Prostate gland (tissue), 2 donors: ENCODE data around the gene TBC1D19.

Experiments used
- POLR2A ChIP-seq: fragments of 450-650 bp; IDR thresholded peaks from one replicate; pipeline ENCODE4 v1.6.1; 2016; ENCODE audit warnings: antibody characterized with exemption, mild to moderate bottlenecking
- POLR2AphosphoS5 ChIP-seq: sonication (generic); formaldehyde crosslinking; IDR thresholded peaks from one replicate; pipeline ENCODE4 v1.6.1; 2017; ENCODE audit warnings: antibody characterized with exemption
- TF ChIP-seq, protein P1 (sequence below), 4 experiments: fragments of 200-600 bp in 2 of 4; fragments of 450-650 bp in 2 of 4; sonication (generic) in 2 of 4; IDR thresholded peaks; 1 replicate in 3 of 4; 2 replicates in 1 of 4; pipeline ENCODE4 v1.5.1; 2016 to 2019; ENCODE audit warnings: antibody characterized with exemption in 4 of 4, mild to moderate bottlenecking in 2 of 4, moderate library complexity in 2 of 4

DNA sequence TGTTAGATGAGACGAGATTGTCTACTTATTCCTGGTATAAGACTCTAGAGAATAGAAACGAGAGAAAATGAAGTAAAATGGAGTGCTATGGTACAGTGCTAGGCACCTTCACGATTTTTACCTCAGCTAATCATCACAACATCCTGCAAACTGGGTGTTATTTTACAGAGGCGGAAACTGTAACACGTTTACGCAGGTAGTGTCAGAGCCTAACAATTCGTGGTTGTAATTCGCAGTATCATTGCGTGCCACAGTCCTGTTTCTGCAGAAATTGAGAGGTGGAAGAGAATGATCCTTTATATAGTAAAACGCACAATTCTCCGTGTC lies 383 bp upstream of the TBC1D19 start:
- TF ChIP-seq, protein P1, sequence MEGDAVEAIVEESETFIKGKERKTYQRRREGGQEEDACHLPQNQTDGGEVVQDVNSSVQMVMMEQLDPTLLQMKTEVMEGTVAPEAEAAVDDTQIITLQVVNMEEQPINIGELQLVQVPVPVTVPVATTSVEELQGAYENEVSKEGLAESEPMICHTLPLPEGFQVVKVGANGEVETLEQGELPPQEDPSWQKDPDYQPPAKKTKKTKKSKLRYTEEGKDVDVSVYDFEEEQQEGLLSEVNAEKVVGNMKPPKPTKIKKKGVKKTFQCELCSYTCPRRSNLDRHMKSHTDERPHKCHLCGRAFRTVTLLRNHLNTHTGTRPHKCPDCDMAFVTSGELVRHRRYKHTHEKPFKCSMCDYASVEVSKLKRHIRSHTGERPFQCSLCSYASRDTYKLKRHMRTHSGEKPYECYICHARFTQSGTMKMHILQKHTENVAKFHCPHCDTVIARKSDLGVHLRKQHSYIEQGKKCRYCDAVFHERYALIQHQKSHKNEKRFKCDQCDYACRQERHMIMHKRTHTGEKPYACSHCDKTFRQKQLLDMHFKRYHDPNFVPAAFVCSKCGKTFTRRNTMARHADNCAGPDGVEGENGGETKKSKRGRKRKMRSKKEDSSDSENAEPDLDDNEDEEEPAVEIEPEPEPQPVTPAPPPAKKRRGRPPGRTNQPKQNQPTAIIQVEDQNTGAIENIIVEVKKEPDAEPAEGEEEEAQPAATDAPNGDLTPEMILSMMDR (IDR thresholded peaks at IDR 0.05), result no peak
- TF ChIP-seq POLR2AphosphoS5 (no peak), POLR2A (no peak)
